Measurements from ENCODE around the gene PPA1. TPM values are rescaled to one million over a fixed set of nuclear protein-coding genes. Genes with fewer than 3 reads are reported as not detected.

Gene PPA1
- total and polyA plus RNA-seq, 2 donors (not counting 1 experiment from before 2014, with no cell fraction given), result 28.6 to 40.6 TPM

- Histone ChIP-seq H3K36me3 (replicated peaks in 1 of 2; ENCODE audit: control extremely low read depth in 1 of 2, control insufficient read depth in 1 of 2, extremely low read depth in 1 of 2, insufficient read depth in 2 of 2, low read length in 1 of 2) (peaks cover 3 to 7% of the 10 kb centered on the region in 2 experiments), H3K4me2 (replicated peaks; ENCODE audit: low read depth, low read length, poor library complexity, severe bottlenecking) (no peak overlapping the region)
- no peak for TF ChIP-seq EZH2 (IDR thresholded peaks at IDR 0.05; ENCODE audit: borderline replicate concordance, insufficient read depth, low read depth, low read length, poor library complexity, severe bottlenecking)
- TF ChIP-seq, protein P1, sequence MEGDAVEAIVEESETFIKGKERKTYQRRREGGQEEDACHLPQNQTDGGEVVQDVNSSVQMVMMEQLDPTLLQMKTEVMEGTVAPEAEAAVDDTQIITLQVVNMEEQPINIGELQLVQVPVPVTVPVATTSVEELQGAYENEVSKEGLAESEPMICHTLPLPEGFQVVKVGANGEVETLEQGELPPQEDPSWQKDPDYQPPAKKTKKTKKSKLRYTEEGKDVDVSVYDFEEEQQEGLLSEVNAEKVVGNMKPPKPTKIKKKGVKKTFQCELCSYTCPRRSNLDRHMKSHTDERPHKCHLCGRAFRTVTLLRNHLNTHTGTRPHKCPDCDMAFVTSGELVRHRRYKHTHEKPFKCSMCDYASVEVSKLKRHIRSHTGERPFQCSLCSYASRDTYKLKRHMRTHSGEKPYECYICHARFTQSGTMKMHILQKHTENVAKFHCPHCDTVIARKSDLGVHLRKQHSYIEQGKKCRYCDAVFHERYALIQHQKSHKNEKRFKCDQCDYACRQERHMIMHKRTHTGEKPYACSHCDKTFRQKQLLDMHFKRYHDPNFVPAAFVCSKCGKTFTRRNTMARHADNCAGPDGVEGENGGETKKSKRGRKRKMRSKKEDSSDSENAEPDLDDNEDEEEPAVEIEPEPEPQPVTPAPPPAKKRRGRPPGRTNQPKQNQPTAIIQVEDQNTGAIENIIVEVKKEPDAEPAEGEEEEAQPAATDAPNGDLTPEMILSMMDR (IDR thresholded peaks at IDR 0.05), result no peak
These were observed 10.9 kb downstream of the PPA1 start for GRCh38 chr10:70222340-70222794.

GRCh38 chr10:70221030-70221429 is 12.2 kb downstream of the PPA1 start:
- Histone ChIP-seq H3K36me3 (replicated peaks in 1 of 2; ENCODE audit: control extremely low read depth in 1 of 2, control insufficient read depth in 1 of 2, extremely low read depth in 1 of 2, insufficient read depth in 2 of 2, low read length in 1 of 2) (peaks cover 3 to 7% of the 10 kb centered on the region in 2 experiments), H3K4me1 (ENCODE audit: control insufficient read depth in 2 of 2, insufficient read depth in 2 of 2, low read length in 2 of 2) (peaks cover 5% of the 10 kb centered on the region in 2 donors), H3K27ac (ENCODE audit: low read length in 2 of 2) (no peak overlapping the region), H3K4me3 (ENCODE audit: control extremely low read depth in 1 of 5, extremely low read depth in 1 of 5, insufficient read depth in 1 of 5, low read depth in 2 of 5, low read length in 4 of 5) (no peak overlapping the region), H3K9ac (ENCODE audit: low read length) (no peak overlapping the region), H3K27me3 (replicated peaks in 1 of 4; ENCODE audit: control extremely low read depth in 1 of 4, control insufficient read depth in 3 of 4, insufficient read depth in 4 of 4, low read length in 3 of 4) (no peaks in the 10 kb centered on the region), H3K79me2 (ENCODE audit: control insufficient read depth, insufficient read depth, low read length) (peaks cover 3% of the 10 kb centered on the region), H2AFZ (ENCODE audit: insufficient read depth, low read depth, low read length, poor library complexity, severe bottlenecking) (peak overlapping the region; percentile 35), H3K9me3 (ENCODE audit: control extremely low read depth in 1 of 3, control insufficient read depth in 2 of 3, insufficient read depth in 1 of 3, low read length in 2 of 3) (no peaks in the 10 kb centered on the region), H4K20me1 (ENCODE audit: control insufficient read depth, insufficient read depth, low read length, poor library complexity, severe bottlenecking) (no peaks in the 10 kb centered on the region), H3K4me2 (replicated peaks; ENCODE audit: low read depth, low read length, poor library complexity, severe bottlenecking) (peak overlapping the region; percentile 56)
- ChIA-PET CTCF (interaction anchor here (0.8 to 19.0 kb wide), 39 partner anchors 10 to 537 kb away, joined by 3 to 778 read pairs (median 5); partner anchors contain the start of genes EIF4EBP2, PPA1, SAR1A and TYSND1), POLR2A (interaction anchor here (1.0 to 1.5 kb wide), 3 partner anchors 12 to 153 kb away, joined by 3 to 10 read pairs (median 7); partner anchors contain the start of gene PPA1)
- DNase-seq (no peak), ATAC-seq (ENCODE audit: low read depth) (no peak)
- TF ChIP-seq, protein P1 (IDR thresholded peaks at IDR 0.05), result no peak
- TF ChIP-seq EZH2 (IDR thresholded peaks at IDR 0.05; ENCODE audit: borderline replicate concordance, insufficient read depth, low read depth, low read length, poor library complexity, severe bottlenecking), result no peak
- no peak overlapping the region for H3K4me3 Mint-ChIP-seq
- H3K4me1 Mint-ChIP-seq, result peaks cover 12% of the 10 kb centered on the region
- intact Hi-C loops (cut with micrococcal nuclease), result loop anchor here (1.0 to 5.0 kb wide), 4 partner anchors 12 to 143 kb away; partner anchors contain the start of genes PPA1 and TYSND1
- H3K27ac Mint-ChIP-seq, result no peak overlapping the region
- H3K9me3 Mint-ChIP-seq (ENCODE audit: insufficient read depth), result no peaks in the 10 kb centered on the region
- H3K27me3 Mint-ChIP-seq, result no peaks in the 10 kb centered on the region
- WGBS (ENCODE audit: insufficient coverage), result 0% methylated on average over 1 of the region's 1 CpG

More at GRCh38 chr10:70222340-70222794, 10.9 kb downstream of the PPA1 start:
- no peaks in the 10 kb centered on the region for H3K27me3 ChIP-seq (replicated peaks in 1 of 4; ENCODE audit: control extremely low read depth in 1 of 4, control insufficient read depth in 3 of 4, insufficient read depth in 4 of 4, low read length in 3 of 4)
- ATAC-seq (ENCODE audit: low read depth), result no peak
- Mint-ChIP-seq H3K9me3 (ENCODE audit: insufficient read depth) (no peaks in the 10 kb centered on the region), H3K4me3 (no peak overlapping the region), H3K27ac (no peak overlapping the region), H3K4me1 (peaks cover 12% of the 10 kb centered on the region), H3K27me3 (no peaks in the 10 kb centered on the region)
- no peak overlapping the region for H2AFZ ChIP-seq (ENCODE audit: insufficient read depth, low read depth, low read length, poor library complexity, severe bottlenecking)
- intact Hi-C loops (cut with micrococcal nuclease), result loop anchor here (5.0 kb wide), 1 partner anchor 45 kb away; no protein-coding TSS in a partner anchor
- no peak overlapping the region for H3K4me3 ChIP-seq (ENCODE audit: control extremely low read depth in 1 of 5, extremely low read depth in 1 of 5, insufficient read depth in 1 of 5, low read depth in 2 of 5, low read length in 4 of 5)
- peaks cover 5% of the 10 kb centered on the region in 2 donors for H3K4me1 ChIP-seq (ENCODE audit: control insufficient read depth in 2 of 2, insufficient read depth in 2 of 2, low read length in 2 of 2)
- no peaks in the 10 kb centered on the region for H4K20me1 ChIP-seq (ENCODE audit: control insufficient read depth, insufficient read depth, low read length, poor library complexity, severe bottlenecking)
- H3K27ac ChIP-seq (ENCODE audit: low read length in 2 of 2), result no peak overlapping the region
- 100% methylated on average over 1 of the region's 3 CpGs for WGBS (ENCODE audit: insufficient coverage)
- H3K9ac ChIP-seq (ENCODE audit: low read length), result no peak overlapping the region
- H3K79me2 ChIP-seq (ENCODE audit: control insufficient read depth, insufficient read depth, low read length), result peaks cover 3% of the 10 kb centered on the region
- DNase-seq, result no peak
- ChIA-PET POLR2A (interaction anchor here (0.6 to 1.3 kb wide), 3 partner anchors 152 to 536 kb away, joined by 3 to 5 read pairs (median 5); no protein-coding TSS in a partner anchor), CTCF (interaction anchor here (0.8 to 19.0 kb wide), 27 partner anchors 10 to 240 kb away, joined by 3 to 778 read pairs (median 6); partner anchors contain the start of genes PPA1 and TYSND1)
- no peaks in the 10 kb centered on the region for H3K9me3 ChIP-seq (ENCODE audit: control extremely low read depth in 1 of 3, control insufficient read depth in 2 of 3, insufficient read depth in 1 of 3, low read length in 2 of 3)

Data from B cell (primary cell).